Measurements from ENCODE around the gene KDM4C.

GRCh38 chr9:6987381-6987780 lies 229.6 kb downstream of the KDM4C start:
- TF ChIP-seq CTCF (IDR thresholded peaks at IDR 0.05) (no peak), POLR2A (IDR thresholded peaks at IDR 0.05) (no peak)
